Measurements from ENCODE around the gene ZNF432. TPM values are rescaled to one million over a fixed set of nuclear protein-coding genes. Genes with fewer than 3 reads are reported as not detected.
A peak's percentile ranks its signal among the peaks of the same experiment; 100 is the strongest.

The ZNF432 gene
- 8.7 and 10.8 TPM in 2 replicates for total RNA-seq (2016; rRNA removed; fragmentation: Illumina TruSeq; extraction: Trizol)
- total RNA-seq (2016; cell fraction: cytosol; rRNA removed; fragmentation: Illumina TruSeq; extraction: Trizol; ENCODE audit: low read depth): 1.4 and 3.5 TPM in 2 replicates
- 8.3 and 8.7 TPM in 2 replicates for total RNA-seq (2016; cell fraction: insoluble cytoplasmic fraction; rRNA removed; fragmentation: Illumina TruSeq; extraction: Trizol)
- total RNA-seq (2016; cell fraction: membrane; rRNA removed; fragmentation: Illumina TruSeq; extraction: Trizol): 2.5 and 3.2 TPM in 2 replicates
- 12.4 and 16.3 TPM in 2 replicates for total RNA-seq (2016; cell fraction: nucleus; rRNA removed; fragmentation: Illumina TruSeq; extraction: Trizol)
- 3.7 and 4.1 TPM in 2 replicates for polyA plus RNA-seq (2011; rRNA removed)
- 1.1 and 1.4 TPM in 2 replicates for polyA plus RNA-seq (2011; cell fraction: cytosol; rRNA removed)
- polyA plus RNA-seq (2011; cell fraction: nucleus; rRNA removed): 11.5 and 13.6 TPM in 2 replicates
- polyA plus RNA-seq (2012): 5.2 and 6.6 TPM in 2 replicates
- polyA plus RNA-seq (2016; cell fraction: cytosol; fragmentation: Illumina TruSeq; extraction: Trizol; ENCODE audit: low read depth): 0.20 and 0.35 TPM in 2 replicates
- polyA plus RNA-seq (2016; cell fraction: insoluble cytoplasmic fraction; fragmentation: Illumina TruSeq; extraction: Trizol; ENCODE audit: low read depth): 4.6 and 4.9 TPM in 2 replicates
- polyA plus RNA-seq (2016; cell fraction: membrane; fragmentation: Illumina TruSeq; extraction: Trizol; ENCODE audit: low read depth): 0.77 TPM in 2 replicates
- 24.1 and 26.8 TPM in 2 replicates for polyA plus RNA-seq (2016; cell fraction: nucleus; fragmentation: Illumina TruSeq; extraction: Trizol; ENCODE audit: insufficient read depth, low read depth)
- polyA minus RNA-seq (2011; rRNA and poly(A)+ RNA removed; ENCODE audit: low replicate concordance): 2.7 and 3.2 TPM in 2 replicates
- 2.2 and 3.6 TPM in 2 replicates for polyA minus RNA-seq (2011; cell fraction: cytosol; rRNA and poly(A)+ RNA removed)
- 19.7 and 23.6 TPM in 2 replicates for polyA minus RNA-seq (2011; cell fraction: nucleus; rRNA and poly(A)+ RNA removed)
- Bru-seq, nascent RNA: percentile 72 among the genes with signal in this experiment
- BruChase-seq, experiment 1, labeled RNA remaining after a 6-hour chase: percentile 82 among the genes with signal in this experiment
- BruChase-seq, experiment 2, labeled RNA remaining after a 2-hour chase: percentile 84 among the genes with signal in this experiment
- long read RNA-seq, experiment 1: 0 reads
- long read RNA-seq, experiment 2, partial matches to known transcripts: 0 of 2 reads
- long read RNA-seq, experiment 2, other reads (novel, unspliced or antisense): 2 of 2 reads

GRCh38 chr19:52048555-52049501 is at the start of gene ZNF432:
ZNF432 (minus strand) TSS chr19:52048838; CDS start chr19:52046868, 1,970 bp downstream.
- H3K9ac ChIP-seq (ENCODE audit: insufficient read depth, low read depth, low read length): peak within 1 kb of the TSS; percentile 97
- CTCF ChIA-PET (ENCODE audit: low intra/inter-chr PET ratio, low total read pairs): no interaction called here
- peaks cover 2% of the 10 kb centered on the region for H3K79me2 ChIP-seq (ENCODE audit: insufficient read depth, low read length)
- peak within 1 kb of the TSS; percentile 66 to 90 (median 87) for H3K4me3 ChIP-seq (replicated peaks in 1 of 3; ENCODE audit: insufficient read depth in 1 of 3, low read depth in 2 of 3, low read length in 3 of 3)
- H3K36me3 ChIP-seq (replicated peaks in 1 of 2; ENCODE audit: control insufficient read depth in 1 of 2, insufficient read depth in 2 of 2, low read length in 2 of 2): peaks cover 2 to 5% of the 10 kb centered on the region in 2 experiments; a peak in 2 of 5 replicates
- intact Hi-C loops (cut with micrococcal nuclease; ENCODE audit: unreplicated experiment) (loop anchor here (2.0 to 10.0 kb wide), 2 partner anchors 22 to 46 kb away; partner anchors contain the start of gene ZNF841), in situ Hi-C loops (cut with HindIII; ENCODE audit: extremely low pct_ligation_motif_present, low pct_unique_long_range_greater_than_20kb) (no loop called here)
- H3K27ac ChIP-seq (ENCODE audit: extremely low read length, insufficient read depth, low read length): peak within 1 kb of the TSS; percentile 94
- under 1% methylated on average over 45 of the region's 60 CpGs for WGBS (ENCODE audit: low lambda C conversion rate)
- H2AFZ ChIP-seq (ENCODE audit: low read length): peak within 1 kb of the TSS; percentile 98
- H4K20me1 ChIP-seq (ENCODE audit: insufficient read depth, low read length): no peaks in the 10 kb centered on the region
- peaks cover 27% of the 10 kb centered on the region for H3K4me1 ChIP-seq (ENCODE audit: insufficient read depth, low read length)
- POLR2A ChIA-PET: interaction anchor here (1.0 to 1.8 kb wide), 4 partner anchors 21 to 141 kb away, joined by 3 to 10 read pairs (median 8); partner anchors contain the start of genes PPP2R1A, ZNF614 and ZNF615
- ATAC-seq: peak; percentile 96
- H3K4me2 ChIP-seq (ENCODE audit: low read depth, low read length): peak within 1 kb of the TSS; percentile 78
- H3K9me3 ChIP-seq (ENCODE audit: low read length): 0 out of 2 replicates have a peak, but pooled peaks cover 5% of the 10 kb centered on the region
- FAIRE-seq: peak; percentile 79
- no peaks in the 10 kb centered on the region; a peak in 1 of 5 replicates for H3K27me3 ChIP-seq (ENCODE audit: control insufficient read depth in 1 of 2, insufficient read depth in 2 of 2, low read length in 2 of 2)
- DNase-seq (ENCODE audit: low spot score): peak; percentile 79
- TSS peak; percentile 94 for BruUV-seq (replicated peaks)
- peak; percentile 74; the same call in 1 of the 2 replicates for TF ChIP-seq ARNT2 (CRISPR knock-in tag; IDR thresholded peaks at IDR 0.05; ENCODE audit: low read depth)
- 0 out of 2 replicates have a peak, but pooled peaks have one; percentile 29 for TF ChIP-seq ZBTB21 (CRISPR knock-in tag; IDR thresholded peaks at IDR 0.05)
- TF ChIP-seq ZNF615 (CRISPR knock-in tag; IDR thresholded peaks at IDR 0.05; ENCODE audit: borderline replicate concordance): 0 out of 2 replicates have a peak, but pooled peaks have one; percentile 42
- peak; percentile 77 for TF ChIP-seq CREB1 (IDR thresholded peaks at IDR 0.05)
- TF ChIP-seq CREB1 (CRISPR knock-in tag; IDR thresholded peaks at IDR 0.05): peak; percentile 80
- 0 out of 2 replicates have a peak, but pooled peaks have one; percentile 33 for TF ChIP-seq TFE3 (CRISPR knock-in tag; IDR thresholded peaks at IDR 0.05)
- TF ChIP-seq, protein P1, sequence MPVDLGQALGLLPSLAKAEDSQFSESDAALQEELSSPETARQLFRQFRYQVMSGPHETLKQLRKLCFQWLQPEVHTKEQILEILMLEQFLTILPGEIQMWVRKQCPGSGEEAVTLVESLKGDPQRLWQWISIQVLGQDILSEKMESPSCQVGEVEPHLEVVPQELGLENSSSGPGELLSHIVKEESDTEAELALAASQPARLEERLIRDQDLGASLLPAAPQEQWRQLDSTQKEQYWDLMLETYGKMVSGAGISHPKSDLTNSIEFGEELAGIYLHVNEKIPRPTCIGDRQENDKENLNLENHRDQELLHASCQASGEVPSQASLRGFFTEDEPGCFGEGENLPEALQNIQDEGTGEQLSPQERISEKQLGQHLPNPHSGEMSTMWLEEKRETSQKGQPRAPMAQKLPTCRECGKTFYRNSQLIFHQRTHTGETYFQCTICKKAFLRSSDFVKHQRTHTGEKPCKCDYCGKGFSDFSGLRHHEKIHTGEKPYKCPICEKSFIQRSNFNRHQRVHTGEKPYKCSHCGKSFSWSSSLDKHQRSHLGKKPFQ (CRISPR knock-in tag; IDR thresholded peaks at IDR 0.05; ENCODE audit: insufficient replicate concordance): peak; percentile 27
- TF ChIP-seq HMG20B (CRISPR knock-in tag; conservative IDR thresholded peaks at IDR 0.05): no peak
- TF ChIP-seq SALL1 (CRISPR knock-in tag; IDR thresholded peaks at IDR 0.05): peak; percentile 52
- TF ChIP-seq ZNF782 (CRISPR knock-in tag; IDR thresholded peaks at IDR 0.05; ENCODE audit: borderline replicate concordance): peak; percentile 55; the same call in 1 of the 2 replicates
- TF ChIP-seq NRL (CRISPR knock-in tag; IDR thresholded peaks at IDR 0.05; ENCODE audit: borderline replicate concordance): peak; percentile 62; the same call in 1 of the 2 replicates
